Activated gamma-delta T cell treated with anti-CD3 and anti-CD28 coated beads, Interleukin-2, amount 50 U/mL, for 16 hours (primary cell): ENCODE data around the gene ARHGAP32.

Experiments
- DNase-seq: peaks from one replicate; pipeline ENCODE4 v3.0.0-alpha.2; 2020; ENCODE audit warnings: low read depth

ARHGAP32 gene

DNA sequence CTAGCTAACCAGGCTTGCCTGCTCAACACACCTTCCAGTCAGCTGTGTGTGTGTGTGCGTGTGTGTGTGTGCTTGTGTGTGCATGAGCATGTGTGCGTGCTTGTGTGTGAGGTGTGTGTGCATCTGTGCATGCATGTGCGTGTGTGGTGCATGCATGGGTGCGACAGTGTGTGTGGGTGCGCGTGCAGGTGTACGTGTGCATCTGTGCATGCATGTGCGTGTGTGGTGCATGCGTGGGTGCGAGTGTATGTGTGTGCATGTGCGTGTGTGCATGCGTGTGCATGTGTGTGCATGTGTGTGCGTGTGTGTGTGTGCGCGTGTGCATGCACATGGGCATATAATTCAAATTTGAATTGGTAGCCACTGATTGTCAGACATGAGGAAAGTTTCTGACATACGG is 239.0 kb downstream of the ARHGAP32 start:
- DNase-seq: no peak

GRCh38 chr11:128949791-128950454 is 242.2 kb downstream of the ARHGAP32 start:
- DNase-seq: no peak

- DNase-seq: no peak
Observed at GRCh38 chr11:128948583-128948982, 243.5 kb downstream of the ARHGAP32 start.

- no peak for DNase-seq
Observed at GRCh38 chr11:128947773-128948172, 244.4 kb downstream of the ARHGAP32 start.

- no peak for DNase-seq
Observed at GRCh38 chr11:128946648-128947047, 245.5 kb downstream of the ARHGAP32 start.

GRCh38 chr11:128943428-128943976 is 248.6 kb downstream of the ARHGAP32 start:
- no peak for DNase-seq

GRCh38 chr11:128942817-128943427 is 249.2 kb downstream of the ARHGAP32 start, which contains the start of gene TP53AIP1:
TP53AIP1 (minus strand) TSS chr11:128942871; CDS start chr11:128937818, 5,053 bp downstream.
- no peak for DNase-seq

GRCh38 chr11:128942272-128942612 is 249.9 kb downstream of the ARHGAP32 start:
- no peak for DNase-seq

GRCh38 chr11:128941573-128942271 is 250.4 kb downstream of the ARHGAP32 start:
- DNase-seq: no peak

GRCh38 chr11:128941110-128941509 is 251.0 kb downstream of the ARHGAP32 start:
- no peak for DNase-seq

DNA sequence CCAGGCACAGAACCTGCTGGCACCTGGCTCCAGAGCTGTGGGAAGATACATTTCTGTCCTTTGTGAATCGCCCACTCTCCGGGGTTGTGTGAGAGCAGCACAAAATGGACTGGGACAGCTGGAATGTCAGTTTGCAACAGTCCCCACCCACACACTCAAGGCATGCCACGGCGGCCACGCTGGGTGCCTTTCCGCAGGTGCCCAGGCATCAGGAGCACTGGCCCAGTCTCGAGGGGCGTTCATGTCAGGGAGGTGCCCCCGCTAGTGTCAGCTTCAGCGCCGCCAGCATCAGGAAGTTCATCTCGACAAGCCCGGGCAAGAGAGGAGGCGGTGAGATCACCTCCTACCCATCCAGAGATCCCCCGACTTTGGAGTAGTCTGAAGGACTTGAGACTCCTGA is 251.5 kb downstream of the ARHGAP32 start:
- DNase-seq: no peak

GRCh38 chr11:128940156-128940555 is 252.0 kb downstream of the ARHGAP32 start:
- no peak for DNase-seq

DNA sequence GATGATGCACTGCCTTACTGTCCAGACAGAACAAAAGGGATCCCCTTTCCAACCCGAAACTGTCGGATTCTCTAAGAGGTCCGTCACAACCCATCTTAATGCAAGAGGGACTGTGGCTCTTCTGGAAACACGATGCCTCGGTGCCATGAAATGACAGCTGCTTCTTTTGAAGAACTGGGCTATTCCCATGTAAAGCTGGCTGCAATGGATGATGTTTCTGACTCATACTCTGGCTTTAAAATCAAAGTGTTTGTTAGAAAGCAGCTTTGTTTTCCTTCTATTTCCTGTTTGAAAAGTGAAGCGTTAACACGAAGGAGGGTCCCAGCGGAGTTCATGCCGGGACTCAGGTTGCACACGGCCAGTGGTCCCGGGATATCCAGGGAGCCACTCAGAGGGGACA is 252.5 kb downstream of the ARHGAP32 start:
- no peak for DNase-seq

DNA sequence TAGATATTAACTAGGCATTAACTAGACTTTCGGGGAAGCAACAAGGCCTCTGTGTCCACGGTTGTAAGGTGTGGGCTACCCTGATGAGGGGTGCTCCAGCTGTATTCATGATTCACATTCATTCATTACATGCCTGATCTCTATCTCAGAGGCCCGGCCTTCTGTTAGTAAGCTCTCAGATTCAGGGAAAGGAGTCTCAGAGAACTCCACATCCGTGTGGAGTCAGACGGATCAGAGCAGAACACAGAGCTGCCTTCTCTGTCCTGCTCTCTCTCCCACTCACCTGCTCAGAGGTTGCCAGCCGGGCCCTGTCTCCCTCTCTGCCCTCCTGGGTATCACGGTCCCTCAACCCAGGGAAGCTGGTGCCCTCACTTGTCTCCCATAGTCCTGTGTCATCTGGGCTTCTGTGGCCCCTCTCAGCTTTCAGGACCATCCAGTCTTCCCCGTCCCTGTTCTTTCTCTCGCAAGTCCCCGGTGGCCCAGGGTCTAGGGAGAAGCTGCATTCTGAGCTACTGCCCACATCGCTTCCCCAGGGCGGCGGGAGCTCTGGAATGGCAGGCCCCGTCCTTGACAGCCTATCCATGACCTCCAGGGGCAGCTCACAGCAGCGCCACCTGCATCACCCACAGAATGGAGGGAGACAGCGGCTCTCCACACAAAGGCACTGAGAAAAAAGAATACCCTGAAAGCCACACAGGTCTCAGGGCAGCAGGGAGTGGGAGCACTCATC is 253.8 kb downstream of the ARHGAP32 start:
- no peak for DNase-seq

DNA sequence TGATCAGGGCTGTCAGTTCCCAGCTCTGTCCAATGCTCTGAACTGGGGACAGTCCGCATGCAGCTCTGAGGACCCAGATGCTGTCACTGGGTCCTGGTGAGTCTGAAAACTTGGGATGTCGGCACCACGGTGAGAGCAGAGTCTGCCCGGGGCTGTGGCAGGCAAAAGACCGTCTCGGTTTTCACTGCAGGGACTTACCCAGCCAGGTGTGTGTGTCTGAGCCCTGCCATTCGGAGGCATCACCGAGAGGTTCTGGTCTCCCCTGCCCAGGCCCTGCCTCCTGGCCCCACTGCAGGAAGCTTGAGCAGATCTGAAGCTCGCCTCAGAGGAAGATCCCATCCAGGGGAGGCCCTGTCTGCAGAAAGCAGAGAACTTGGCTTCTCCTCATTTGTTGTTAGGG is 254.6 kb downstream of the ARHGAP32 start:
- DNase-seq: no peak

DNA sequence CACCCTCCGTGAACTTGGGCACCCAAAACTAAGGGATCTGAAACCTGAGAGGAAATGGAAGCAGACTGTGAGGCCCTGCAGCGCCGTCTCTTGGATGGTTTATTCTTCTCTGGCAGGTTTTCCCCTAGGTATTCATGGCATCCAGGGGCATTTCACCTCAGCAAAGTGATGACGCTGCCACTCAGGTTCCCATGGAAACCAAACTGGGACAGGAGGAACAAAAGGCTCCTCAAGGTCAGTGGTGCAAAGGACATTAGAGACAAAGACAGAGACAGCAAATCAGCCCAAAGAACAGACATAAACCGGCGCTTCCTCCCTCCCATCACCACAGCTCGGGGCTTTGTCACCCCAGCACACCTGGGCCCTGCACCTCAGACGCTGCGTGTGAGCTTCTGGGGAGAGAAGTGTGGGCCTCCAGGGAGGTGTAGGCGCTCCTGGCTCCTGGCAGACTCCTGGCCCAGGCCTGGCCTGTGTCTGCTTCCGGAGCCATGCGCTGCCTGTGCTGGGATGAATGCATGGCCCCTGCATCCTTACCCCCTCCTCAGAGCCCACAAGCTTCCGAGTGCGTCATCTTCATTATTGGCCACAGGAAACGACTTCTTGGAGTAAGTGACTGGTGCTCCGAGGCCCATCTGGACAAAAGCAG is 255.4 kb downstream of the ARHGAP32 start:
- DNase-seq: no peak

DNA sequence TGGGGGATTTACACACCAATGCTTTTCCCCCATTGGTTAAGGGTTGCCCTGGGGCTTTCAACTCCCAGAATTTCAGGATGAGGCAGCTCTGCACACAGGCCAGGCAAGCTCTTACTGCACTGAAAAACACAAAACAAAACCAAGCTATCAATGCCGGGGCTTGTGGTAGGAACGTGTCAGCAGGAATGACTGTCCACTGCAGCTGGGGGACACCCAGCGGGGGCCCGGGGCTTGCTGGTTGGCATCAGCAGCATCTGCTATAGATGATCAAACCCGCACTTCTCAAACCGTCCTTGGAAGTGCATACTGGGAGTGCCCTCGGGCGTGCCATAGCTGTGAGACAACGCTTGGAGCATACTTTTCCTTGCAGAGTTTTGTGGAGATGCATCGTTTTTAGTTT is 257.2 kb downstream of the ARHGAP32 start:
- DNase-seq: no peak

GRCh38 chr11:128934351-128934750 is 257.8 kb downstream of the ARHGAP32 start:
- no peak for DNase-seq

GRCh38 chr11:128933481-128934178 is 258.5 kb downstream of the ARHGAP32 start:
- no peak for DNase-seq

- DNase-seq: no peak
Observed at GRCh38 chr11:128931668-128932067, 260.5 kb downstream of the ARHGAP32 start.

GRCh38 chr11:128931066-128931465 is 261.1 kb downstream of the ARHGAP32 start:
- DNase-seq: no peak
